Esophagus muscularis mucosa (tissue), 4 donors: ENCODE data around the gene SGK1.

Source experiments
- EP300 ChIP-seq: sonication (generic); formaldehyde crosslinking; IDR thresholded peaks from one replicate; pipeline ENCODE4 v1.6.1; 2017; ENCODE audit warnings: antibody characterized with exemption
- POLR2A ChIP-seq: fragments of 450-650 bp; IDR thresholded peaks from one replicate; pipeline ENCODE4 v1.6.1; 2017; ENCODE audit warnings: antibody characterized with exemption, moderate library complexity, mild to moderate bottlenecking, low read depth
- POLR2AphosphoS5 ChIP-seq, 2 donors: sonication (generic); formaldehyde crosslinking; IDR thresholded peaks; one replicate each; pipeline ENCODE4 v1.6.1; 2017; ENCODE audit warnings: antibody characterized with exemption in 2 of 2
- TF ChIP-seq, protein P1 (sequence below), 3 experiments: fragments of 200-600 bp in 2 of 3; fragments of 450-650 bp in 1 of 3; sonication (generic) in 2 of 3; IDR thresholded peaks; one replicate each; pipeline ENCODE4 v1.5.1; 2017 to 2019; ENCODE audit warnings: antibody characterized with exemption in 3 of 3, mild to moderate bottlenecking in 2 of 3, moderate library complexity in 1 of 3

- TF ChIP-seq, protein P1, sequence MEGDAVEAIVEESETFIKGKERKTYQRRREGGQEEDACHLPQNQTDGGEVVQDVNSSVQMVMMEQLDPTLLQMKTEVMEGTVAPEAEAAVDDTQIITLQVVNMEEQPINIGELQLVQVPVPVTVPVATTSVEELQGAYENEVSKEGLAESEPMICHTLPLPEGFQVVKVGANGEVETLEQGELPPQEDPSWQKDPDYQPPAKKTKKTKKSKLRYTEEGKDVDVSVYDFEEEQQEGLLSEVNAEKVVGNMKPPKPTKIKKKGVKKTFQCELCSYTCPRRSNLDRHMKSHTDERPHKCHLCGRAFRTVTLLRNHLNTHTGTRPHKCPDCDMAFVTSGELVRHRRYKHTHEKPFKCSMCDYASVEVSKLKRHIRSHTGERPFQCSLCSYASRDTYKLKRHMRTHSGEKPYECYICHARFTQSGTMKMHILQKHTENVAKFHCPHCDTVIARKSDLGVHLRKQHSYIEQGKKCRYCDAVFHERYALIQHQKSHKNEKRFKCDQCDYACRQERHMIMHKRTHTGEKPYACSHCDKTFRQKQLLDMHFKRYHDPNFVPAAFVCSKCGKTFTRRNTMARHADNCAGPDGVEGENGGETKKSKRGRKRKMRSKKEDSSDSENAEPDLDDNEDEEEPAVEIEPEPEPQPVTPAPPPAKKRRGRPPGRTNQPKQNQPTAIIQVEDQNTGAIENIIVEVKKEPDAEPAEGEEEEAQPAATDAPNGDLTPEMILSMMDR (IDR thresholded peaks at IDR 0.05): no peak
- TF ChIP-seq POLR2A (no peak), POLR2AphosphoS5 (IDR thresholded peaks at IDR 0.05) (no peak), EP300 (no peak)
Observed at GRCh38 chr6:134266776-134267175, 51.1 kb downstream of the SGK1 start.
